ENCODE data around the gene EYA2.

Gene EYA2

GRCh38 chr20:47188540-47188939 lies 293.9 kb downstream of the EYA2 start:
- DNase-seq (ENCODE audit: low read depth in 2 of 2): no peak
- H3K4me3 ChIP-seq (replicated peaks in 1 of 2; ENCODE audit: low read depth in 2 of 2, low read length in 2 of 2): no peak overlapping the region
- TF ChIP-seq CTCF (IDR thresholded peaks at IDR 0.05; ENCODE audit: low read depth, low read length): no peak

GRCh38 chr20:47189060-47189459 lies 294.4 kb downstream of the EYA2 start:
- no peak overlapping the region for H3K4me3 ChIP-seq (replicated peaks in 1 of 2; ENCODE audit: low read depth in 2 of 2, low read length in 2 of 2)

GRCh38 chr20:47191074-47191673 lies 296.5 kb downstream of the EYA2 start:
- no peak for TF ChIP-seq CTCF (IDR thresholded peaks at IDR 0.05; ENCODE audit: low read depth, low read length)
- peak in 1 of 2 donors; percentile 37 for DNase-seq (ENCODE audit: low read depth in 2 of 2)
- no peak overlapping the region for H3K4me3 ChIP-seq (replicated peaks in 1 of 2; ENCODE audit: low read depth in 2 of 2, low read length in 2 of 2)

More at GRCh38 chr20:47189060-47189459, 294.4 kb downstream of the EYA2 start:
- TF ChIP-seq CTCF (IDR thresholded peaks at IDR 0.05; ENCODE audit: low read depth, low read length): no peak
- no peak for DNase-seq (ENCODE audit: low read depth in 2 of 2)

GRCh38 chr20:47191956-47192355 lies 297.3 kb downstream of the EYA2 start:
- TF ChIP-seq CTCF (IDR thresholded peaks at IDR 0.05; ENCODE audit: low read depth, low read length): no peak
- no peak for DNase-seq (ENCODE audit: low read depth in 2 of 2)

GRCh38 chr20:47195573-47195972 lies 300.9 kb downstream of the EYA2 start:
- H3K4me3 ChIP-seq (replicated peaks in 1 of 2; ENCODE audit: low read depth in 2 of 2, low read length in 2 of 2): no peak overlapping the region
- DNase-seq (ENCODE audit: low read depth in 2 of 2): no peak
- TF ChIP-seq CTCF (IDR thresholded peaks at IDR 0.05; ENCODE audit: low read depth, low read length): no peak

More at GRCh38 chr20:47191956-47192355, 297.3 kb downstream of the EYA2 start:
- no peak overlapping the region for H3K4me3 ChIP-seq (replicated peaks in 1 of 2; ENCODE audit: low read depth in 2 of 2, low read length in 2 of 2)

- peak; percentile 96 for TF ChIP-seq CTCF (IDR thresholded peaks at IDR 0.05; ENCODE audit: low read depth, low read length)
- peak; percentile 77 to 78 for DNase-seq (ENCODE audit: low read depth in 2 of 2)
- H3K4me3 ChIP-seq (replicated peaks in 1 of 2; ENCODE audit: low read depth in 2 of 2, low read length in 2 of 2): no peak overlapping the region
Observed at GRCh38 chr20:47196091-47197081, 301.7 kb downstream of the EYA2 start.
